Endothelial cell (in vitro differentiated cells): ENCODE measurements around the gene GMDS. TPM values are rescaled to one million over a fixed set of nuclear protein-coding genes. Genes with fewer than 3 reads are reported as not detected.
A peak's percentile ranks its signal among the peaks of the same experiment; 100 is the strongest.

Experiments
- DNase-seq: peaks from one replicate; pipeline ENCODE4 v3.0.0; 2021; ENCODE audit warnings: low spot score
- H3K27ac Mint-ChIP-seq: one replicate; pipeline ENCODE4 v1.8.0; 2021; ENCODE audit warnings: mixed read lengths, inconsistent platforms; ENCODE audit not compliant: unreplicated experiment
- H3K27me3 Mint-ChIP-seq: one replicate; pipeline ENCODE4 v1.8.0; 2021; ENCODE audit warnings: mild to moderate bottlenecking, moderate library complexity, mixed read lengths, inconsistent platforms; ENCODE audit not compliant: unreplicated experiment
- H3K36me3 Mint-ChIP-seq: one replicate; pipeline ENCODE4 v1.8.0; 2021; ENCODE audit warnings: mild to moderate bottlenecking, low read depth, mixed read lengths, inconsistent platforms; ENCODE audit not compliant: unreplicated experiment
- H3K4me1 Mint-ChIP-seq: one replicate; pipeline ENCODE4 v1.8.0; 2021; ENCODE audit warnings: mild to moderate bottlenecking, mixed read lengths, inconsistent platforms; ENCODE audit not compliant: unreplicated experiment
- H3K4me3 Mint-ChIP-seq: one replicate; pipeline ENCODE4 v1.8.0; 2021; ENCODE audit warnings: mild to moderate bottlenecking, mixed read lengths, inconsistent platforms; ENCODE audit not compliant: unreplicated experiment
- H3K9me3 Mint-ChIP-seq: one replicate; pipeline ENCODE4 v1.8.0; 2021; ENCODE audit warnings: mixed read lengths, inconsistent platforms; ENCODE audit not compliant: unreplicated experiment
- CTCF ChIP-seq: fragments of 200-600 bp; sonication (generic); IDR thresholded peaks from one replicate; pipeline ENCODE4 v1.5.0; 2021; ENCODE audit warnings: antibody characterized with exemption; ENCODE audit not compliant: unreplicated experiment
- total RNA-seq: library from RNA; stranded (reverse); fragmentation: NEBNext Ultra II Directional; extraction: Animal tissue kit (Norgen Biotek cat#: 25700); gene quantifications from one replicate; pipeline ENCODE4 v1.2.1, GENCODE V29; 2021; ENCODE audit not compliant: unreplicated experiment

GMDS gene
- total RNA-seq, 1 donor from 2014 or later = 36.0 TPM

- Mint-ChIP-seq H3K36me3 (no peaks in the 10 kb centered on the region), H3K27ac (no peak overlapping the region), H3K4me1 (peaks cover 33% of the 10 kb centered on the region), H3K27me3 (no peaks in the 10 kb centered on the region), H3K4me3 (no peak overlapping the region), H3K9me3 (no peaks in the 10 kb centered on the region)
- DNase-seq = no peak
- TF ChIP-seq CTCF = no peak
These were observed 112.5 kb downstream of the GMDS start for GRCh38 chr6:2132916-2133315.

- no peak for DNase-seq
- no peak overlapping the region for H3K27ac Mint-ChIP-seq
- H3K27me3 Mint-ChIP-seq = no peaks in the 10 kb centered on the region
- no peaks in the 10 kb centered on the region for H3K36me3 Mint-ChIP-seq
- TF ChIP-seq CTCF = no peak
- H3K4me3 Mint-ChIP-seq = no peak overlapping the region
- peaks cover 33% of the 10 kb centered on the region for H3K4me1 Mint-ChIP-seq
- H3K9me3 Mint-ChIP-seq = no peaks in the 10 kb centered on the region
These were observed 113.0 kb downstream of the GMDS start for GRCh38 chr6:2132416-2132815.

- no peaks in the 10 kb centered on the region for H3K9me3 Mint-ChIP-seq
- no peaks in the 10 kb centered on the region for H3K36me3 Mint-ChIP-seq
- DNase-seq = no peak
- no peak overlapping the region for H3K27ac Mint-ChIP-seq
- no peaks in the 10 kb centered on the region for H3K27me3 Mint-ChIP-seq
- no peak for TF ChIP-seq CTCF
- H3K4me1 Mint-ChIP-seq = peaks cover 37% of the 10 kb centered on the region
- no peak overlapping the region for H3K4me3 Mint-ChIP-seq
These were observed 116.2 kb downstream of the GMDS start for GRCh38 chr6:2129182-2129621.

- Mint-ChIP-seq H3K9me3 (no peaks in the 10 kb centered on the region), H3K27ac (no peak overlapping the region), H3K4me3 (no peak overlapping the region), H3K36me3 (no peaks in the 10 kb centered on the region), H3K4me1 (peaks cover 24% of the 10 kb centered on the region), H3K27me3 (peaks cover 2% of the 10 kb centered on the region)
- no peak for TF ChIP-seq CTCF
- DNase-seq = peak; percentile 6
These were observed 117.9 kb downstream of the GMDS start for GRCh38 chr6:2127484-2127911.

- no peak overlapping the region for H3K4me3 Mint-ChIP-seq
- no peak overlapping the region for H3K27ac Mint-ChIP-seq
- no peaks in the 10 kb centered on the region for H3K9me3 Mint-ChIP-seq
- H3K4me1 Mint-ChIP-seq = peaks cover 15% of the 10 kb centered on the region
- H3K36me3 Mint-ChIP-seq = no peaks in the 10 kb centered on the region
- no peak for TF ChIP-seq CTCF
- no peak for DNase-seq
- peaks cover 2% of the 10 kb centered on the region for H3K27me3 Mint-ChIP-seq
These were observed 119.1 kb downstream of the GMDS start for GRCh38 chr6:2126351-2126750.
